GM18508 (cell line): ENCODE measurements around the gene ZNF331.
"Not testable (repeated sequence)": the region's sequence is repeated elsewhere in the genome, so short reads cannot be mapped to it uniquely, and the experiment has no call there.

ENCODE experiments used
- ATAC-seq: cut with Tn5 transposase; IDR thresholded peaks from one replicate; pipeline ENCODE4 v1.9.1; 2021; ENCODE audit warnings: moderate number of reproducible peaks; ENCODE audit not compliant: insufficient read depth, unreplicated experiment

The ZNF331 gene

GRCh38 chr19:53537521-53538377, at the start of gene ZNF331:
Gene ZNF331, plus strand, starts transcription at chr19:53538145. Its CDS starts 31,232 bp downstream, at chr19:53569377.
- peak; percentile 61 for ATAC-seq

GRCh38 chr19:53492153-53492552, 45.8 kb upstream of the ZNF331 start:
- ATAC-seq: no peak

- not testable (repeated sequence) for ATAC-seq
Observed at GRCh38 chr19:53497311-53498023, 40.5 kb upstream of the ZNF331 start.

GRCh38 chr19:53498024-53498395, 39.9 kb upstream of the ZNF331 start:
- ATAC-seq: not testable (repeated sequence)

- not testable (repeated sequence) for ATAC-seq
Observed at GRCh38 chr19:53503151-53503550, 34.8 kb upstream of the ZNF331 start.

GRCh38 chr19:53503671-53504364, 34.1 kb upstream of the ZNF331 start:
- not testable (repeated sequence) for ATAC-seq

- not testable (repeated sequence) for ATAC-seq
Observed at GRCh38 chr19:53504365-53504703, 33.6 kb upstream of the ZNF331 start.

- ATAC-seq: no peak
Observed at GRCh38 chr19:53504885-53505284, 33.1 kb upstream of the ZNF331 start.

GRCh38 chr19:53506728-53507127, 31.2 kb upstream of the ZNF331 start:
- ATAC-seq: no peak

- ATAC-seq: no peak
Observed at GRCh38 chr19:53507523-53508442, 30.2 kb upstream of the ZNF331 start.

GRCh38 chr19:53509443-53509842, 28.5 kb upstream of the ZNF331 start:
- ATAC-seq: no peak

- no peak for ATAC-seq
Observed at GRCh38 chr19:53509845-53510244, 28.1 kb upstream of the ZNF331 start.

- ATAC-seq: no peak
Observed at GRCh38 chr19:53511357-53511756, 26.6 kb upstream of the ZNF331 start.

GRCh38 chr19:53511933-53512374, 26.0 kb upstream of the ZNF331 start:
- no peak for ATAC-seq

- not testable (repeated sequence) for ATAC-seq
Observed at GRCh38 chr19:53515047-53515446, 22.9 kb upstream of the ZNF331 start.

- ATAC-seq: no peak
Observed at GRCh38 chr19:53517114-53517741, 20.7 kb upstream of the ZNF331 start.

- no peak for ATAC-seq
Observed at GRCh38 chr19:53518121-53518520, 19.8 kb upstream of the ZNF331 start.

GRCh38 chr19:53518716-53519115, 19.2 kb upstream of the ZNF331 start:
- no peak for ATAC-seq

GRCh38 chr19:53519446-53519845, 18.5 kb upstream of the ZNF331 start:
- ATAC-seq: no peak
